Fibroblast of pulmonary artery (primary cell): ENCODE results near the gene FRMPD1.

Experiments used
- DNase-seq: peaks from one replicate; pipeline ENCODE4 v3.0.0-alpha.2; 2010; ENCODE audit warnings: low read depth
- H3K4me3 ChIP-seq: replicated peaks from 2 replicates; pipeline ENCODE4 v1.5.1; 2011; ENCODE audit warnings: low read depth, mild to moderate bottlenecking, control low read depth, low read length, moderate library complexity
- CTCF ChIP-seq: IDR thresholded peaks from 2 replicates; pipeline ENCODE4 v1.5.1; 2011; ENCODE audit warnings: mild to moderate bottlenecking, control low read depth, low read length, inconsistent platforms; ENCODE audit errors: missing control alignments

The FRMPD1 gene

GRCh38 chr9:37692622-37693221 is 42.0 kb downstream of the FRMPD1 start:
- TF ChIP-seq CTCF = no peak
- no peak overlapping the region for H3K4me3 ChIP-seq
- DNase-seq = no peak

- DNase-seq = no peak
- TF ChIP-seq CTCF = no peak
- no peak overlapping the region for H3K4me3 ChIP-seq
These were observed 42.5 kb downstream of the FRMPD1 start for GRCh38 chr9:37693260-37693659.

GRCh38 chr9:37694355-37694754 is 43.6 kb downstream of the FRMPD1 start:
- no peak for TF ChIP-seq CTCF
- H3K4me3 ChIP-seq = no peak overlapping the region
- DNase-seq = no peak

DNA sequence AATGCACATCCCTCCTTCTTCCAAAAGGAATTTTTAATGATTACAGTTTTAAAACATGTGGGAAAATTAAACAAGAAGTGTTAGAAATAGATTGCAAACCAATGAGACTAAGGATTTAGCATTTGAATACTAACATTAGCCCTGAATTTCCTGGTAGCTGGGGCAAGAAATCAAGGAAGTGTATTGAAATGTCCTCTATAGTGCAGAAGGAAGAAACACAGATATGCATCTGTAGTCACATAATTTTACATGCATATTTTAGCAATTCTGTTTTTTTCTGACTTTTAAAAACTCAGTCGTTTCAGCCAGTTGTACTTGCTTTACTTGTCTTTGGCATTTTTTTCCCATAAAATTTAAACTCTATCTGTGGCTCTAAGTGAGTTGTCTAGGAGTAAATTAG is 45.8 kb downstream of the FRMPD1 start:
- TF ChIP-seq CTCF = no peak
- H3K4me3 ChIP-seq = no peak overlapping the region
- no peak for DNase-seq

DNA sequence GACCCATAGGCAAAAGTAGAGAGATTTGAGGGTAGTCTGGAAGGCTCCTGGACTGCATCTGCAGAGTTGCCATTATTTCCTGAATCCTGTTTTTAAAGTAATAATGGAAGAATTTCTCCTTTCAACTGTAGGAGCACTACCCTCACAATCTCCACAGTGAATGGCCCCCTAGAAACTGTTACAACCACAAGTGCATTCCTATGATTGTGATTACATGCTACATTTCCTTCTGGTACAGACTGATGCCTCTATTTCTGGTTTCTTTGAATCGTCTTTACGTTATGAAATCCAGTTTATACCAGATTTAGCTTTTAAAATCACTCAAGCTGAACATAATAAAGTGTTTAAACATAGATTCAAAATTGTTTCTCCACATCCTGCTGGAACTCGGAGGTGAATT is 49.4 kb downstream of the FRMPD1 start:
- no peak overlapping the region for H3K4me3 ChIP-seq
- TF ChIP-seq CTCF = no peak
- no peak for DNase-seq

DNA sequence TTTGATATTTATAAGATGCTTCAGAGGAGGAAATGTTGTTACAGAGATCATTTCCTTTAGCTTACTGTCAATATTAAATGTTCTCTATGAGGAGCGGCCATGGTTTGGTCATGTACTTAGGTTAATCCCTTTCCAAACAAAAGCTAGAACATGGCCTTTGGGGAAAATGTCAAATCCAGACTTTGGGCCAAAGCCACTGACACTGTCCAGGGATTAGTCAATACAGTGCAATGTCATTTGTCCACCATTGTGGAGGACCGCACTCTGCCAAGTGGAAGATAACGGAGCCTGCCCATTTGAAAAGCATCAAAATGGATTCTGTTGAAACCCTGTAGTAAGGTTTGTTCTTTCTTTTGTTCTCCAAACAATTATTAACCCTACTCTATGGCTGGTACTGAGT is 50.1 kb downstream of the FRMPD1 start:
- no peak overlapping the region for H3K4me3 ChIP-seq
- no peak for TF ChIP-seq CTCF
- DNase-seq = no peak

DNA sequence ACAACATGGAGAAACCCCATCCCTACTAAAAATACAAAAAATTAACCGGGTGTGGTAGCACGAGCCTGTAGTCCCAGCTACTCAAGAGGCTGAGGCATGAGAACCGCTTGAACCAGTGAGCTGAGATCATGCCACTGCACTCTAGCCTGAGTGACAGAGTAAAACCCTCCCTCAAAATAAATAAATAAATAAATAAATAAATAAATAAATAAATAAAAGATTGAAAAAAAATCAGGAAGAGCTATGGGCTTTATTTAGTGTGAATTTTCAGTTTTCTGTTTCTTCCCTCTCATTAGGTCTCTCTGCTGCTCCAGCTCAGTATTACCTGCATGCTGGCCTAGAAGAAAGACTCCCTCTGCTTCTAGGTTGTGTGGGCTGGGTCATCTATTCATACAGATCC is 55.0 kb downstream of the FRMPD1 start:
- no peak overlapping the region for H3K4me3 ChIP-seq
- no peak for DNase-seq
- no peak for TF ChIP-seq CTCF
